WERI-Rb-1 (cell line): ENCODE measurements around the gene ENPP1.

Experiments used
- DNase-seq: peaks from one replicate; pipeline ENCODE4 v3.0.0-alpha.2; 2020
- H3K27ac ChIP-seq: fragments of 250-450 bp; sonication (Bioruptor Pico); 2 replicates; pipeline ENCODE4 v1.5.1; 2020; ENCODE audit warnings: mild to moderate bottlenecking, moderate library complexity
- H3K27me3 ChIP-seq: fragments of 250-450 bp; sonication (Bioruptor Pico); 2 replicates; pipeline ENCODE4 v1.5.1; 2021; ENCODE audit warnings: mild to moderate bottlenecking, low read depth, moderate library complexity; ENCODE audit not compliant: insufficient read depth, severe bottlenecking
- H3K36me3 ChIP-seq: fragments of 250-450 bp; sonication (Bioruptor Pico); 2 replicates; pipeline ENCODE4 v1.5.1; 2020; ENCODE audit warnings: mild to moderate bottlenecking, moderate library complexity
- H3K4me3 ChIP-seq: 2 replicates; pipeline ENCODE4 v1.5.1; 2011; ENCODE audit warnings: low read depth, mild to moderate bottlenecking, control low read depth, low read length
- H3K9me3 ChIP-seq: fragments of 250-450 bp; sonication (Bioruptor Pico); 2 replicates; pipeline ENCODE4 v1.5.1; 2021; ENCODE audit warnings: mild to moderate bottlenecking, moderate library complexity; ENCODE audit not compliant: severe bottlenecking
- CTCF ChIP-seq: IDR thresholded peaks from 2 replicates; pipeline ENCODE4 v1.5.1; 2011; ENCODE audit warnings: low read depth, mild to moderate bottlenecking, control low read depth, inconsistent platforms, low read length

ENPP1 gene

GRCh38 chr6:131917318-131917717 lies 109.5 kb downstream of the ENPP1 start:
- no peak for DNase-seq
- H3K9me3 ChIP-seq = no peaks in the 10 kb centered on the region
- H3K27ac ChIP-seq = no peak overlapping the region
- H3K4me3 ChIP-seq = no peak overlapping the region
- TF ChIP-seq CTCF = no peak
- peaks cover 5% of the 10 kb centered on the region for H3K27me3 ChIP-seq
- no peaks in the 10 kb centered on the region for H3K36me3 ChIP-seq

GRCh38 chr6:131917763-131918649 lies 110.2 kb downstream of the ENPP1 start:
- Histone ChIP-seq H3K4me3 (no peak overlapping the region), H3K27ac (no peak overlapping the region), H3K27me3 (peaks cover 4% of the 10 kb centered on the region), H3K36me3 (no peaks in the 10 kb centered on the region), H3K9me3 (no peaks in the 10 kb centered on the region)
- 0 out of 2 replicates have a peak, but pooled peaks have one; percentile 4 for TF ChIP-seq CTCF
- DNase-seq = peak; percentile 30

GRCh38 chr6:131918650-131919355 lies 111.0 kb downstream of the ENPP1 start:
- Histone ChIP-seq H3K27me3 (peaks cover 2% of the 10 kb centered on the region), H3K9me3 (no peaks in the 10 kb centered on the region), H3K4me3 (no peak overlapping the region), H3K36me3 (no peaks in the 10 kb centered on the region), H3K27ac (no peak overlapping the region)
- no peak for TF ChIP-seq CTCF
- DNase-seq = no peak

- Histone ChIP-seq H3K27ac (no peak overlapping the region), H3K9me3 (no peaks in the 10 kb centered on the region), H3K27me3 (peaks cover 2% of the 10 kb centered on the region), H3K36me3 (no peaks in the 10 kb centered on the region), H3K4me3 (no peak overlapping the region)
- DNase-seq = no peak
- no peak for TF ChIP-seq CTCF
Measured at GRCh38 chr6:131920656-131921055, 112.8 kb downstream of the ENPP1 start.

GRCh38 chr6:131923356-131923755 lies 115.5 kb downstream of the ENPP1 start:
- no peaks in the 10 kb centered on the region for H3K36me3 ChIP-seq
- no peak overlapping the region for H3K4me3 ChIP-seq
- H3K27ac ChIP-seq = no peak overlapping the region
- DNase-seq = peak; percentile 66
- peaks cover 3% of the 10 kb centered on the region for H3K27me3 ChIP-seq
- peak; percentile 92 for TF ChIP-seq CTCF
- no peaks in the 10 kb centered on the region for H3K9me3 ChIP-seq
